ENCODE measurements around the gene STX3.
A peak's percentile ranks its signal among the peaks of the same experiment; 100 is the strongest.

STX3 gene

GRCh38 chr11:59754859-59755700 lies at the start of gene STX3:
STX3 (plus strand) TSS chr11:59755376; CDS start chr11:59755606, 230 bp downstream.
- peak; percentile 50 for DNase-seq

- DNase-seq, result no peak
These were observed 48.5 kb upstream of the STX3 start for GRCh38 chr11:59706518-59707285.

GRCh38 chr11:59707371-59707770 lies 47.8 kb upstream of the STX3 start:
- DNase-seq, result no peak

GRCh38 chr11:59708537-59708936 lies 46.6 kb upstream of the STX3 start:
- no peak for DNase-seq

GRCh38 chr11:59710136-59710847 lies 44.9 kb upstream of the STX3 start:
- DNase-seq, result no peak

GRCh38 chr11:59713745-59714144 lies 41.4 kb upstream of the STX3 start, which contains the start of gene OR10V1:
OR10V1 (minus strand) TSS chr11:59713845; CDS start chr11:59713845, 0 bp downstream.
- DNase-seq, result no peak

GRCh38 chr11:59716051-59716450 lies 39.1 kb upstream of the STX3 start:
- no peak for DNase-seq

GRCh38 chr11:59719556-59719955 lies 35.6 kb upstream of the STX3 start:
- DNase-seq, result no peak

- DNase-seq, result no peak
These were observed 31.1 kb upstream of the STX3 start for GRCh38 chr11:59724066-59724465.

- no peak for DNase-seq
These were observed 27.8 kb upstream of the STX3 start for GRCh38 chr11:59727426-59727825.

GRCh38 chr11:59728154-59728553 lies 27.0 kb upstream of the STX3 start:
- DNase-seq, result no peak

- DNase-seq, result peak; percentile 16
These were observed 26.3 kb upstream of the STX3 start for GRCh38 chr11:59728913-59729312.

- DNase-seq, result no peak
These were observed 25.3 kb upstream of the STX3 start for GRCh38 chr11:59729834-59730233.

- DNase-seq, result no peak
These were observed 24.1 kb upstream of the STX3 start for GRCh38 chr11:59730896-59731565.

- DNase-seq, result no peak
These were observed 9.1 kb upstream of the STX3 start for GRCh38 chr11:59746111-59746510.

- DNase-seq, result peak; percentile 77
These were observed 1.3 kb upstream of the STX3 start for GRCh38 chr11:59753650-59754493.

- no peak for DNase-seq
These were observed 700 bp upstream of the STX3 start for GRCh38 chr11:59754494-59754858.

GRCh38 chr11:59755701-59756557 lies 753 bp downstream of the STX3 start:
- peak; percentile 40 for DNase-seq

- DNase-seq, result no peak
These were observed 1.3 kb downstream of the STX3 start for GRCh38 chr11:59756558-59756840.

GRCh38 chr11:59756845-59757244 lies 1.7 kb downstream of the STX3 start:
- no peak for DNase-seq

- DNase-seq, result no peak
These were observed 3.3 kb downstream of the STX3 start for GRCh38 chr11:59758401-59759037.
